ENCODE measurements around the gene BTG3. TPM values are rescaled to one million over a fixed set of nuclear protein-coding genes. Genes with fewer than 3 reads are reported as not detected.
A peak's percentile ranks its signal among the peaks of the same experiment; 100 is the strongest.

The BTG3 gene
- total and polyA plus RNA-seq, 9 of the 15 experiments (the other 6 are each of a cell fraction or from before 2014, with no cell fraction given), result 11.7 to 43.0 (median 29.7) TPM

DNA sequence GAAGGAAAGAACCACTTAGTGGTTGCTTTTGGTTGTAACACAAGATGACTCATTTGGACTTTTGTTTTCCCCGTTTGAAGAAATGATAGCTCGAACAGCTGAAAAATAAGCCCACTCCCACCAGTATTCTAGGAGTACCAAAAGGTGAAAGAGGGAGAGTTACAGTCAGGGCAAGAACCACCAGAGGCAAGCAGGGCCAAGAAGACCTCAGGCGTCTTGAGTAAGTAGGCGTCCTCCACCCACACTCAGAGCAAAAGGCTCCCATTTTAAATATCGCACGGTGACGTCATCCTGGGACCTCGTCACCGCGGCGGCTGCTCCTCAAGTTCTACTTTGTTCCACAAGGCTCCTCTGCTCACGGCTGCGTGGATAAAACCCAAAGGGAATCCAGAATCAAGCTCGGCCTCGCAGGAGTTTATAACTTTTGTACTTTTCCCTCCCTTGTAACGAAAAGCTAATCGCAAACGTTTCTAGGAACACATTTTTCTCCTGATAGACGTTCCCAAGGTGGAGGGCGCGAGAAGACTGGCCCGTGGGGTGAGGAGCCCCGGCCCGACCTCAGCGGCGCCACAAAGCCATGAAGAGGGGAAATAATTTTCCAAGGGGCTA lies 1.2 kb downstream of the BTG3 start (continued):
- TF ChIP-seq TOE1 (IDR thresholded peaks at IDR 0.05; ENCODE audit: borderline replicate concordance) (no peak), TOE1 (CRISPR knock-in tag; IDR thresholded peaks at IDR 0.05; ENCODE audit: borderline replicate concordance, low read depth) (no peak), NRF1 (conservative IDR thresholded peaks at IDR 0.05 in 1 of 2, IDR thresholded peaks at IDR 0.05 in 1 of 2) (peak; percentile 35 to 60; a peak in 3 of 4 replicates), CEBPG (CRISPR knock-in tag; IDR thresholded peaks at IDR 0.05) (no peak), CEBPG (tag; conservative IDR thresholded peaks at IDR 0.05 in 1 of 2, IDR thresholded peaks at IDR 0.05 in 1 of 2) (peak in 1 of 2 experiments; percentile 29; a peak in 1 of 4 replicates), EWSR1 (IDR thresholded peaks at IDR 0.05; ENCODE audit: borderline replicate concordance, low read depth, partially characterized antibody) (no peak), ESRRA (IDR thresholded peaks at IDR 0.05; ENCODE audit: borderline replicate concordance, low read depth) (no peak), ZNF12 (CRISPR knock-in tag; IDR thresholded peaks at IDR 0.05) (no peak), ZNF436 (CRISPR knock-in tag; IDR thresholded peaks at IDR 0.05) (no peak), RBM39 (optimal IDR thresholded peaks at IDR 0.05; ENCODE audit: low read depth, low read length) (no peak), HCFC1 (IDR thresholded peaks at IDR 0.05; ENCODE audit: low read depth, low read length) (0 out of 2 replicates have a peak, but pooled peaks have one; percentile 7), ZNF143 (CRISPR knock-in tag; IDR thresholded peaks at IDR 0.05) (no peak), FOXJ2 (tag; IDR thresholded peaks at IDR 0.05) (no peak), TAL1 (IDR thresholded peaks at IDR 0.05) (no peak; the same call in 1 of the 2 replicates), NBN (IDR thresholded peaks at IDR 0.05; ENCODE audit: low read depth) (peak; percentile 61; the same call in 1 of the 2 replicates), ZNF586 (CRISPR knock-in tag; conservative IDR thresholded peaks at IDR 0.05) (no peak), EP300 (IDR thresholded peaks at IDR 0.05; ENCODE audit: low read length) (no peak), SMARCA4 (IDR thresholded peaks at IDR 0.05) (peak; percentile 70; the same call in 1 of the 2 replicates), PHB (CRISPR knock-in tag; IDR thresholded peaks at IDR 0.05) (no peak), ATF1 (CRISPR knock-in tag; IDR thresholded peaks at IDR 0.05) (peak; percentile 54; the same call in 1 of the 2 replicates), ATF1 (tag; IDR thresholded peaks at IDR 0.05) (peak; percentile 98)
- TF ChIP-seq, protein P1, sequence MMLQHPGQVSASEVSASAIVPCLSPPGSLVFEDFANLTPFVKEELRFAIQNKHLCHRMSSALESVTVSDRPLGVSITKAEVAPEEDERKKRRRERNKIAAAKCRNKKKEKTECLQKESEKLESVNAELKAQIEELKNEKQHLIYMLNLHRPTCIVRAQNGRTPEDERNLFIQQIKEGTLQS (IDR thresholded peaks at IDR 0.05), result peak; percentile 100
- TF ChIP-seq, protein P1 (CRISPR knock-in tag; conservative IDR thresholded peaks at IDR 0.05), result peak; percentile 38; the same call in 1 of the 2 replicates
- TF ChIP-seq, protein P2, sequence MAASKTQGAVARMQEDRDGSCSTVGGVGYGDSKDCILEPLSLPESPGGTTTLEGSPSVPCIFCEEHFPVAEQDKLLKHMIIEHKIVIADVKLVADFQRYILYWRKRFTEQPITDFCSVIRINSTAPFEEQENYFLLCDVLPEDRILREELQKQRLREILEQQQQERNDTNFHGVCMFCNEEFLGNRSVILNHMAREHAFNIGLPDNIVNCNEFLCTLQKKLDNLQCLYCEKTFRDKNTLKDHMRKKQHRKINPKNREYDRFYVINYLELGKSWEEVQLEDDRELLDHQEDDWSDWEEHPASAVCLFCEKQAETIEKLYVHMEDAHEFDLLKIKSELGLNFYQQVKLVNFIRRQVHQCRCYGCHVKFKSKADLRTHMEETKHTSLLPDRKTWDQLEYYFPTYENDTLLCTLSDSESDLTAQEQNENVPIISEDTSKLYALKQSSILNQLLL (CRISPR knock-in tag; IDR thresholded peaks at IDR 0.05; ENCODE audit: borderline replicate concordance), result no peak
- TF ChIP-seq, protein P3, sequence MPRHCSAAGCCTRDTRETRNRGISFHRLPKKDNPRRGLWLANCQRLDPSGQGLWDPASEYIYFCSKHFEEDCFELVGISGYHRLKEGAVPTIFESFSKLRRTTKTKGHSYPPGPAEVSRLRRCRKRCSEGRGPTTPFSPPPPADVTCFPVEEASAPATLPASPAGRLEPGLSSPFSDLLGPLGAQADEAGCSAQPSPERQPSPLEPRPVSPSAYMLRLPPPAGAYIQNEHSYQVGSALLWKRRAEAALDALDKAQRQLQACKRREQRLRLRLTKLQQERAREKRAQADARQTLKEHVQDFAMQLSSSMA (CRISPR knock-in tag; IDR thresholded peaks at IDR 0.05), result no peak
- TF ChIP-seq, protein P4, sequence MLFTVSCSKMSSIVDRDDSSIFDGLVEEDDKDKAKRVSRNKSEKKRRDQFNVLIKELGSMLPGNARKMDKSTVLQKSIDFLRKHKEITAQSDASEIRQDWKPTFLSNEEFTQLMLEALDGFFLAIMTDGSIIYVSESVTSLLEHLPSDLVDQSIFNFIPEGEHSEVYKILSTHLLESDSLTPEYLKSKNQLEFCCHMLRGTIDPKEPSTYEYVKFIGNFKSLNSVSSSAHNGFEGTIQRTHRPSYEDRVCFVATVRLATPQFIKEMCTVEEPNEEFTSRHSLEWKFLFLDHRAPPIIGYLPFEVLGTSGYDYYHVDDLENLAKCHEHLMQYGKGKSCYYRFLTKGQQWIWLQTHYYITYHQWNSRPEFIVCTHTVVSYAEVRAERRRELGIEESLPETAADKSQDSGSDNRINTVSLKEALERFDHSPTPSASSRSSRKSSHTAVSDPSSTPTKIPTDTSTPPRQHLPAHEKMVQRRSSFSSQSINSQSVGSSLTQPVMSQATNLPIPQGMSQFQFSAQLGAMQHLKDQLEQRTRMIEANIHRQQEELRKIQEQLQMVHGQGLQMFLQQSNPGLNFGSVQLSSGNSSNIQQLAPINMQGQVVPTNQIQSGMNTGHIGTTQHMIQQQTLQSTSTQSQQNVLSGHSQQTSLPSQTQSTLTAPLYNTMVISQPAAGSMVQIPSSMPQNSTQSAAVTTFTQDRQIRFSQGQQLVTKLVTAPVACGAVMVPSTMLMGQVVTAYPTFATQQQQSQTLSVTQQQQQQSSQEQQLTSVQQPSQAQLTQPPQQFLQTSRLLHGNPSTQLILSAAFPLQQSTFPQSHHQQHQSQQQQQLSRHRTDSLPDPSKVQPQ (CRISPR knock-in tag; IDR thresholded peaks at IDR 0.05; ENCODE audit: borderline replicate concordance), result no peak

Measured in K562 (cell line).